PC-3 (cell line): Measurements from ENCODE around the gene MICALL1. TPM values are rescaled to one million over a fixed set of nuclear protein-coding genes. Genes with fewer than 3 reads are reported as not detected.

Source experiments
- ATAC-seq: fragments of 200-7000 bp; cut with Tn5 transposase; 2 replicates; pipeline ENCODE4 v1.9.1; 2020; ENCODE audit warnings: mild to moderate bottlenecking, moderate library complexity
- BruUV-seq: library from RNA; stranded (reverse); fragments of 400-500 nt; replicated peaks from 2 replicates; lab custom pipeline; 2021; lab: Mats Ljungman, UMichigan
- CTCF ChIA-PET: fragments of 300-600 bp; sonication (Branson Sonifier 250); formaldehyde crosslinking; loops from one replicate; lab custom pipeline; 2022; ENCODE audit warnings: antibody characterized with exemption; lab: Charles Lee
- POLR2A ChIA-PET: fragments of 300-600 bp; sonication (Branson Sonifier 250); formaldehyde crosslinking; loops from one replicate; lab custom pipeline; 2022; ENCODE audit warnings: antibody characterized with exemption; ENCODE audit not compliant: unreplicated experiment; lab: Charles Lee
- DNase-seq: peaks from one replicate; pipeline ENCODE4 v3.0.0-alpha.2; 2015
- H2AFZ ChIP-seq: fragments of 300-600 bp; sonication (generic); 2 replicates; pipeline ENCODE4 v1.6.0; 2016; ENCODE audit warnings: antibody characterized with exemption, low read length
- H3F3A ChIP-seq: fragments of 300-600 bp; sonication (generic); one replicate; pipeline ENCODE4 v1.6.0; 2017; ENCODE audit warnings: antibody characterized with exemption, low read length, control low read depth, mild to moderate bottlenecking; ENCODE audit not compliant: unreplicated experiment
- H3K27ac ChIP-seq: fragments of 300-600 bp; sonication (generic); 2 replicates; pipeline ENCODE4 v1.5.1; 2016; ENCODE audit warnings: mild to moderate bottlenecking, low read length
- H3K27me3 ChIP-seq: fragments of 300-600 bp; sonication (generic); 2 replicates; pipeline ENCODE4 v1.6.1; 2016; ENCODE audit warnings: low read length, mixed read lengths
- H3K36me3 ChIP-seq: fragments of 300-600 bp; sonication (generic); 2 replicates; pipeline ENCODE4 v1.6.1; 2016; ENCODE audit warnings: low read depth, mixed run types, low read length, mixed read lengths
- H3K4me1 ChIP-seq: fragments of 300-600 bp; sonication (generic); 2 replicates; pipeline ENCODE4 v1.5.1; 2016; ENCODE audit warnings: low read length; ENCODE audit not compliant: insufficient read depth
- H3K4me2 ChIP-seq: fragments of 300-600 bp; sonication (generic); 2 replicates; pipeline ENCODE4 v1.6.0; 2016; ENCODE audit warnings: low read length
- H3K4me3 ChIP-seq: fragments of 300-600 bp; sonication (generic); 2 replicates; pipeline ENCODE4 v1.5.1; 2016; ENCODE audit warnings: mild to moderate bottlenecking, low read length, mixed read lengths
- H3K79me2 ChIP-seq: fragments of 300-600 bp; sonication (generic); 2 replicates; pipeline ENCODE4 v1.6.1; 2017; ENCODE audit warnings: low read length, mixed read lengths
- H3K9ac ChIP-seq: fragments of 300-600 bp; sonication (generic); 2 replicates; pipeline ENCODE4 v1.6.0; 2016; ENCODE audit warnings: mild to moderate bottlenecking, low read length
- H3K9me2 ChIP-seq: fragments of 300-600 bp; sonication (generic); replicated peaks from 2 replicates; pipeline ENCODE4 v1.6.1; 2016; ENCODE audit warnings: mixed run types, low read length, mixed read lengths
- H3K9me3 ChIP-seq: fragments of 300-600 bp; sonication (generic); 2 replicates; pipeline ENCODE4 v1.6.1; 2016; ENCODE audit warnings: low read length, mixed read lengths
- H4K20me1 ChIP-seq: fragments of 300-600 bp; sonication (generic); 2 replicates; pipeline ENCODE4 v1.6.1; 2016; ENCODE audit warnings: low read length, mixed read lengths
- EZH2 ChIP-seq: fragments of 300-600 bp; sonication (generic); IDR thresholded peaks from one replicate; pipeline ENCODE4 v1.6.1; 2017; ENCODE audit warnings: antibody characterized with exemption, mild to moderate bottlenecking, low read length; ENCODE audit not compliant: unreplicated experiment
- EZH2phosphoT487 ChIP-seq: fragments of 300-600 bp; sonication (generic); IDR thresholded peaks from 2 replicates; pipeline ENCODE4 v1.6.1; 2018; ENCODE audit warnings: mild to moderate bottlenecking, antibody characterized with exemption, low read length, borderline replicate concordance
- intact Hi-C: fragments of 100-400 bp; cut with micrococcal nuclease; formaldehyde crosslinking; loops from 2 replicates; pipeline ENCODE4 v1.9.0; 2023
- total RNA-seq: library from RNA; depleted of rRNA; stranded (reverse); fragments of >200 nt; gene quantifications from 2 replicates; pipeline ENCODE4 v1.2.3, GENCODE V29; 2014
- TF ChIP-seq, protein P1 (sequence below): fragments of 300-600 bp; sonication (generic); conservative IDR thresholded peaks from 2 replicates; pipeline ENCODE4 v1.5.1; 2017; ENCODE audit warnings: antibody characterized with exemption, low read depth, mild to moderate bottlenecking, low read length

MICALL1 gene
- total RNA-seq, 1 experiment from 2014 or later, result 20.1 TPM

DNA sequence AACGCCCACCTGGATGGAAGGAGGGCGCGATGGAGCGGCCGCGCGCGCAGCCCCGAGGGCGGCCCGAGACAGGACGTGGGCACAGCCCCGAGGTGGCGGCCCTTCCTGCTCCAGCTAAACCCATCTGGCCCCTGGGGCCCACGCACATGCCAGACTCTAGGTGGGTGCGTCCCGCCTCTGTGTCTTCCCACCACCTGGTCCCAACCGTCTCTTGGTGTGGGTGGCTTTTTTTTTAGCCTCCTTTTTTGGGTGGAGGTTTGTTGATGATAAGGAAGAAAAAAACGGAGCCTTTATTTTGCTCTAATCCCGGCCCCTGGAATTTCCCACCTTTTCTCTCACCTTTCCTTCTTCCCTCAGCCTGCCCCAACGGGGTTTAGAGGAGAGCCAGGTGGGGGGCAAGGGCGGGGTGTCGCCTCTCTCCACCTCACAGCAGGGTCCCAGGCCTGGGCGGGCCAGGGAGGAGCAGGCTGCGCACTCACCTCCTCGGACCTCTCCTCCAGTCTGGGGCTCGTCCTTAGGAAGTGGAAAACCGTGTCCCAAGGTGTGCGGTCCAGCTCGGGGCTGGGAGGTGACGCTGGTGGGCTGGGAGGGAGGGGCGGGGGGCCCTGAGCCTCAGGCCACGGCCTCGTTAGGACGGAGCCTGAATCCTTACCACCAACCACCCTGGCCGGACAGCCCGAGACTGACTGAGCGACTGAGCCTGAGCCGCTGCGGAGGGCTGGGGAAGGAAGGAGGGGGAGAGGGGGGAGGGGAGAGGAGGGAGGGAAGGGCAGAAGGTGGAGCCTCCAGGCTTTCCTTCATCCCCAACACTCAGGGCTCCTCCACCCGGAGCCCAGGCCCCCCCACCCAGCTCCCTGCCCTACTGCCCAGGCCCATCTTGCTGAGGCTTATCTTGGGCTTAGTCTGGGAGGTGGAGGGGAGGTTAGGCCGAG is 78.0 kb downstream of the MICALL1 start, which contains the start of gene SOX10:
Gene SOX10 (minus strand): TSS at position 696 of the 932 bp plus-strand sequence. CDS start 771 bp downstream, outside the sequence.
- BruUV-seq, result no TSS peak
- ATAC-seq, result no peak

DNA sequence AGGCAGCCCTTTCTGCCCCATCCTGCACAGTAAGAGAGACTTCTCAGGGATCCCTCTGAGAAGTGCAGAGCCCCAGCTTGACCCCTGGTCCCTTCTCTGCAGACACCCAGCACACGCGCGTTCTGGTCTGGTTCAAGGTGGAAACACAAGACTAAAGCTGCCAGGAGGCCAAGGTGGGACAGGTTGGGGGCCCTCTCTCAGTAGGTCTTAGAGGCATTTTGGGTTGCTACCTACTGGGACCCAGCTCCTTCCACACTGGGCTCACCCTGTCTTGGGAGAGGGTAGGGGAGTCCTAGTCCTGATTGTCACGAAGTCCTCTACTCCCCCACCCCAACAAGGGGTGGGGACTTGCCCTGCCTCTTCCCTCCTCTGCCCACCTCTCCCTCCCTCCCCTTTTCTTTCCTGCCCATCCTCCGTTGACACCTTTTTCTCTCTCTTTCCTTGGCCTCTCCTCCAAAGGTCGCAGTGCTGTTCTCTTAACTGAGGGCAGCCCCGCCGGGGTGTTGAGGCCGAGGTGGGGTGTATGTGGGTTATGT is 79.0 kb downstream of the MICALL1 start:
- Histone ChIP-seq H3K9me2 (no peaks in the 10 kb centered on the region), H3K4me1 (no peaks in the 10 kb centered on the region), H3K9me3 (no peaks in the 10 kb centered on the region), H3K27ac (no peak overlapping the region), H3K9ac (no peak overlapping the region), H4K20me1 (no peaks in the 10 kb centered on the region), H3K4me3 (no peak overlapping the region), H3K79me2 (no peaks in the 10 kb centered on the region), H3K4me2 (no peak overlapping the region), H3K36me3 (no peaks in the 10 kb centered on the region), H2AFZ (no peak overlapping the region), H3K27me3 (no peaks in the 10 kb centered on the region), H3F3A (no peaks in the 10 kb centered on the region)
- POLR2A ChIA-PET, result no interaction called here
- BruUV-seq, result no TSS peak
- intact Hi-C loops, result no loop called here
- no peak for TF ChIP-seq EZH2phosphoT487
- TF ChIP-seq, protein P1, sequence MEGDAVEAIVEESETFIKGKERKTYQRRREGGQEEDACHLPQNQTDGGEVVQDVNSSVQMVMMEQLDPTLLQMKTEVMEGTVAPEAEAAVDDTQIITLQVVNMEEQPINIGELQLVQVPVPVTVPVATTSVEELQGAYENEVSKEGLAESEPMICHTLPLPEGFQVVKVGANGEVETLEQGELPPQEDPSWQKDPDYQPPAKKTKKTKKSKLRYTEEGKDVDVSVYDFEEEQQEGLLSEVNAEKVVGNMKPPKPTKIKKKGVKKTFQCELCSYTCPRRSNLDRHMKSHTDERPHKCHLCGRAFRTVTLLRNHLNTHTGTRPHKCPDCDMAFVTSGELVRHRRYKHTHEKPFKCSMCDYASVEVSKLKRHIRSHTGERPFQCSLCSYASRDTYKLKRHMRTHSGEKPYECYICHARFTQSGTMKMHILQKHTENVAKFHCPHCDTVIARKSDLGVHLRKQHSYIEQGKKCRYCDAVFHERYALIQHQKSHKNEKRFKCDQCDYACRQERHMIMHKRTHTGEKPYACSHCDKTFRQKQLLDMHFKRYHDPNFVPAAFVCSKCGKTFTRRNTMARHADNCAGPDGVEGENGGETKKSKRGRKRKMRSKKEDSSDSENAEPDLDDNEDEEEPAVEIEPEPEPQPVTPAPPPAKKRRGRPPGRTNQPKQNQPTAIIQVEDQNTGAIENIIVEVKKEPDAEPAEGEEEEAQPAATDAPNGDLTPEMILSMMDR, result no peak
- no peak for DNase-seq
- ATAC-seq, result no peak
- CTCF ChIA-PET, result no interaction called here

More for the DNA sequence above, 78.0 kb downstream of the MICALL1 start, which contains the start of gene SOX10:
- H3F3A ChIP-seq, result no peaks in the 10 kb centered on the region
- H3K9me3 ChIP-seq, result no peaks in the 10 kb centered on the region
- H3K9ac ChIP-seq, result no peak within 1 kb of the TSS
- H3K79me2 ChIP-seq, result no peaks in the 10 kb centered on the region
- no peak within 1 kb of the TSS for H3K27ac ChIP-seq
- H3K27me3 ChIP-seq, result no peaks in the 10 kb centered on the region
- no peak within 1 kb of the TSS for H2AFZ ChIP-seq
- H3K4me1 ChIP-seq, result no peaks in the 10 kb centered on the region
- no peaks in the 10 kb centered on the region for H4K20me1 ChIP-seq
- CTCF ChIA-PET, result no interaction called here
- no peak for TF ChIP-seq EZH2
- DNase-seq, result no peak
- H3K4me2 ChIP-seq, result no peak within 1 kb of the TSS
- POLR2A ChIA-PET, result no interaction called here
- no peak within 1 kb of the TSS for H3K4me3 ChIP-seq
- H3K36me3 ChIP-seq, result no peaks in the 10 kb centered on the region
- intact Hi-C loops, result no loop called here
- H3K9me2 ChIP-seq, result no peaks in the 10 kb centered on the region

DNA sequence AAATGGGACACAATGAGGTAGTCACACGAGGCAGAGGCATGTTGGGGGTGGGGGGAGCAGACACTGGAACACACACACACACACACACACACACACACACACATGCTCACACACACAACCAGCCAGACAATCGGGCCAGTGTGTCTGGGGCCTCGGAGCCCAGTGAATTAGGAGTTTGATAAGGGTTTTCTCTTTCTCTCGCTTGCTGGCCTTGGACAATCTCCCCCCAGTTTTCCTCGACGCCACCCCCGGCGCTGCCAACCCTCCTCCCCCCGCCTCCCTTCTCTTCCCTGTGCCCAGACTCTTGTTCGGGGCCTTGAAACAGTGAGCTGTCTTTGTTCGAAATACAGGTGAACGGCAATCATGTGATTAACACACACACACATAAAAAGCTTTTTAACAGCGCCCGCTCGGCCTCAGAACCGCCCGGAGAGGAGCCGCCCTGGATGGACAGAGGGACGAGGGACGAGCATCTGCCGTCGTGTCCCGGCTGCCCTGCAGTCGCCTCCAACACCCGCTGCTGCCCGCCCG is 79.7 kb downstream of the MICALL1 start:
- H3K27ac ChIP-seq, result no peak overlapping the region
- H3K4me2 ChIP-seq, result no peak overlapping the region
- H3K9ac ChIP-seq, result no peak overlapping the region
- no peaks in the 10 kb centered on the region for H3F3A ChIP-seq
- H3K4me1 ChIP-seq, result no peaks in the 10 kb centered on the region
- POLR2A ChIA-PET, result no interaction called here
- no peaks in the 10 kb centered on the region for H3K27me3 ChIP-seq
- BruUV-seq, result no TSS peak
- TF ChIP-seq EZH2, result no peak
- TF ChIP-seq, protein P1, result no peak
- no peak for TF ChIP-seq EZH2phosphoT487
- no peak overlapping the region for H3K4me3 ChIP-seq
- H3K79me2 ChIP-seq, result no peaks in the 10 kb centered on the region
- no peak overlapping the region for H2AFZ ChIP-seq
- DNase-seq (no peak), ATAC-seq (no peak)
- CTCF ChIA-PET, result no interaction called here
- H3K9me2 ChIP-seq, result no peaks in the 10 kb centered on the region
- no peaks in the 10 kb centered on the region for H3K9me3 ChIP-seq
- no peaks in the 10 kb centered on the region for H4K20me1 ChIP-seq
- intact Hi-C loops, result no loop called here
- no peaks in the 10 kb centered on the region for H3K36me3 ChIP-seq
